DND-41 (cell line): ENCODE measurements around the gene PTGFRN.

Source experiments
- CTCF ChIP-seq: IDR thresholded peaks from 2 replicates; pipeline ENCODE4 v1.5.1; 2012; ENCODE audit warnings: borderline replicate concordance, low read length, moderate library complexity, mild to moderate bottlenecking; ENCODE audit not compliant: poor library complexity, severe bottlenecking; ENCODE audit errors: extremely low read depth
- EZH2 ChIP-seq: IDR thresholded peaks from 3 replicates; pipeline ENCODE4 v1.6.1; 2012; ENCODE audit warnings: borderline replicate concordance, low read depth, mild to moderate bottlenecking, moderate library complexity, low read length, inconsistent platforms; ENCODE audit not compliant: severe bottlenecking

- TF ChIP-seq EZH2 (no peak), CTCF (no peak)
Measured at GRCh38 chr1:116997066-116997465, 87.3 kb downstream of the PTGFRN start.
